Esophagus squamous epithelium (tissue), 5 donors: Measurements from ENCODE around the gene PMEPA1. TPM values are rescaled to one million over a fixed set of nuclear protein-coding genes. Genes with fewer than 3 reads are reported as not detected.

Experiments used
- DNase-seq: peaks from one replicate; lab custom pipeline; 2025; lab: John Stamatoyannopoulos, UW
- H3K27ac ChIP-seq, 4 donors: fragments of 200-600 bp; sonication (generic); one replicate each; pipeline ENCODE4 v1.5.1; 2016 to 2019; ENCODE audit warnings: mild to moderate bottlenecking in 1 of 4
- H3K27me3 ChIP-seq, 4 donors: fragments of 200-600 bp; sonication (generic); 1 replicate in 3 of 4; 2 replicates in 1 of 4; pipeline versions ENCODE4 v1.5.1 to v1.6.0; 2017 to 2021; ENCODE audit warnings: antibody characterized with exemption in 1 of 4
- H3K36me3 ChIP-seq, 3 donors: fragments of 200-600 bp; sonication (generic); one replicate each; pipeline ENCODE4 v1.5.1; 2016 to 2019
- H3K4me1 ChIP-seq, 3 donors: fragments of 200-600 bp; sonication (generic); one replicate each; pipeline ENCODE4 v1.5.1; 2017 to 2019
- H3K4me3 ChIP-seq, 4 donors: fragments of 200-600 bp; sonication (generic); 1 replicate in 3 of 4; 2 replicates in 1 of 4; pipeline ENCODE4 v1.5.1; 2016 to 2019; ENCODE audit warnings: mild to moderate bottlenecking in 2 of 4, moderate library complexity in 1 of 4
- H3K9me3 ChIP-seq, 3 donors: fragments of 200-600 bp; sonication (generic); one replicate each; pipeline ENCODE4 v1.5.1; 2016 to 2019
- POLR2A ChIP-seq, 4 donors: fragments of 450-650 bp; IDR thresholded peaks; one replicate each; pipeline ENCODE4 v1.6.1; 2017; ENCODE audit warnings: antibody characterized with exemption in 4 of 4, mild to moderate bottlenecking in 4 of 4, moderate library complexity in 3 of 4
- WGBS, 2 donors: methylation state at CpG; one replicate each; pipeline ENCODE4 v1.1.5; 2018; 5-methylcytosine and 5-hydroxymethylcytosine counted together
- intact Hi-C: fragments of 100-400 bp; cut with DNase I; formaldehyde crosslinking; loops from one replicate; pipeline ENCODE4 v1.15.0; 2022
- total RNA-seq, 4 donors: library from RNA; depleted of rRNA; stranded (reverse); fragments of >200 nt; gene quantifications; one replicate each; pipeline ENCODE4 v1.1.0, GENCODE V29; 2016
- TF ChIP-seq, protein P1 (sequence below), 6 experiments: fragments of 450-650 bp in 4 of 6; fragments of 200-600 bp in 2 of 6; sonication (generic) in 2 of 6; IDR thresholded peaks; one replicate each; pipeline ENCODE4 v1.5.1; 2016 to 2019; ENCODE audit warnings: antibody characterized with exemption in 6 of 6, mild to moderate bottlenecking in 4 of 6, moderate library complexity in 4 of 6
- donor health status: DM: yes; HTN: yes; CAD: no.

PMEPA1 gene
- total RNA-seq, 4 donors from 2014 or later = 0.95 to 4.6 (median 2.6) TPM

DNA sequence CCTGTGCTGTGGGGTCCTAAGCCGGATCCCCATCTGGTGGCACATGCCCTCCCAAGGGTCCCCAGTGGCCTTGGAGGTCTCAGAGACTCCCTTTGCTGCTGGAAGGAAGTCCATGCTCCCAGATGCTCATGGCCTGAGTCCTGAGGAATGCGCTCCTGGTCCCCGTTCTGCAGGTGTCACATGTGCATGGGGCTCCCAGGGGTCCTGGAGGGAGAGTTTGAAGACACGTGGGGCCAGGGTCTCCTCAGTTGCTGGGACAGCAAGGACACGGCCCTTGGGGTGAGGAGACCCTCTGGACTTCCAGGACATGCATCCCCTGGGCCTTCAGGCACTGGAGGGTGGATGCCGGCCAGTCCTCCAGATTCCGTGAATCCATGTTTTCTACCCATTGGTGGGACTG lies 101.3 kb downstream of the PMEPA1 start:
- Histone ChIP-seq H3K27ac (no peak overlapping the region), H3K9me3 (no peaks in the 10 kb centered on the region), H3K4me3 (no peak overlapping the region), H3K27me3 (peaks cover 0 to 31% (median 0%) of the 10 kb centered on the region in 4 donors), H3K4me1 (no peaks in the 10 kb centered on the region), H3K36me3 (no peaks in the 10 kb centered on the region)
- whole genome bisulfite sequencing, 2 donors = 80 to 100% methylated on average over 2 to 3 of the region's 7 CpGs
- intact Hi-C loops = no loop called here
- no peak for DNase-seq
- TF ChIP-seq, protein P1, sequence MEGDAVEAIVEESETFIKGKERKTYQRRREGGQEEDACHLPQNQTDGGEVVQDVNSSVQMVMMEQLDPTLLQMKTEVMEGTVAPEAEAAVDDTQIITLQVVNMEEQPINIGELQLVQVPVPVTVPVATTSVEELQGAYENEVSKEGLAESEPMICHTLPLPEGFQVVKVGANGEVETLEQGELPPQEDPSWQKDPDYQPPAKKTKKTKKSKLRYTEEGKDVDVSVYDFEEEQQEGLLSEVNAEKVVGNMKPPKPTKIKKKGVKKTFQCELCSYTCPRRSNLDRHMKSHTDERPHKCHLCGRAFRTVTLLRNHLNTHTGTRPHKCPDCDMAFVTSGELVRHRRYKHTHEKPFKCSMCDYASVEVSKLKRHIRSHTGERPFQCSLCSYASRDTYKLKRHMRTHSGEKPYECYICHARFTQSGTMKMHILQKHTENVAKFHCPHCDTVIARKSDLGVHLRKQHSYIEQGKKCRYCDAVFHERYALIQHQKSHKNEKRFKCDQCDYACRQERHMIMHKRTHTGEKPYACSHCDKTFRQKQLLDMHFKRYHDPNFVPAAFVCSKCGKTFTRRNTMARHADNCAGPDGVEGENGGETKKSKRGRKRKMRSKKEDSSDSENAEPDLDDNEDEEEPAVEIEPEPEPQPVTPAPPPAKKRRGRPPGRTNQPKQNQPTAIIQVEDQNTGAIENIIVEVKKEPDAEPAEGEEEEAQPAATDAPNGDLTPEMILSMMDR (IDR thresholded peaks at IDR 0.05) = no peak
- TF ChIP-seq POLR2A (IDR thresholded peaks at IDR 0.05) = no peak

DNA sequence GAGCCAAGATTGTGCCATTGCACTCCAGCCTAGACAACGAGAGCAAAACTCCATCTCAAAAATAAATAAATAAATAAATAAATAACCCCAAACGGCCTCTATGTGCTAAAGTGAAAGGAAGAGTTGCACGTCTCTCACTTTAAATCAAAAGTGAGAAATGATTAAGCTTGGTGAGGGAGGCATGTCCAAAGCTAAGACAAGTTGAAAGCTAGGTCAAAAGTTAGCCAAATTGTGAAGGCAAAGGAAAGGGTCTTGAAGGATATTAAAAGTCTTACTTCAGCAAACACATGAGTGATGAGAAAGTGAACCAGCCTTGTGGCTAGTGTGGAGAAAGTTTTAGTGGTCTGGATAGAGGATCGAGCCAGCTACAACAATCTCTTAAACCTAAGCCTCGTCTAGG lies 103.9 kb downstream of the PMEPA1 start:
- no peak for DNase-seq
- H3K4me3 ChIP-seq = no peak overlapping the region
- H3K27me3 ChIP-seq = peaks cover 0 to 32% (median 0%) of the 10 kb centered on the region in 4 donors
- H3K9me3 ChIP-seq = no peaks in the 10 kb centered on the region
- H3K4me1 ChIP-seq = no peaks in the 10 kb centered on the region
- intact Hi-C loops = no loop called here
- H3K27ac ChIP-seq = no peak overlapping the region
- 60 to 79% methylated on average over 5 of the region's 5 CpGs for WGBS, 2 donors
- TF ChIP-seq POLR2A (IDR thresholded peaks at IDR 0.05) = no peak
- TF ChIP-seq, protein P1 (IDR thresholded peaks at IDR 0.05) = no peak
- H3K36me3 ChIP-seq = no peaks in the 10 kb centered on the region

DNA sequence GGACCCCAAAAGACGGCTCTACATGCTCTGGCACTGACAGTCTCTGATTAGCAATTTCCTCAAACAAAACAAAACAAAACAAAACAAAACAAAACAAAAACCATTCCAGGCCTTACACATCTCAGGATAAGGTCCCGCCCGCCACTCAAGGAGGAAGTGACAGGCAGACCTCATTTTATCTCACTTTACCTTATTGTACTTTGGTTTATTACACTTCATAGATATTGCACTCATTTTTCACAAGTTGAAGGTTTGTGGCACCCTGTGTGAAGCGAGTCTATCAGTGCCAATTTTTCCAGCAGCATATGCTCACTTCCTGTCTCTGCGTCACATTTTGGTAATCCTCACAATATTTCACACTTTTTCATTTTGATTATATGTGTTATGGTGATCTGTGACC lies 104.8 kb downstream of the PMEPA1 start:
- no peak overlapping the region for H3K4me3 ChIP-seq
- WGBS, 2 donors = 74 to 90% methylated on average over 5 of the region's 5 CpGs
- no peaks in the 10 kb centered on the region for H3K9me3 ChIP-seq
- DNase-seq = no peak
- H3K4me1 ChIP-seq = no peaks in the 10 kb centered on the region
- TF ChIP-seq, protein P1 (IDR thresholded peaks at IDR 0.05) = no peak
- no peaks in the 10 kb centered on the region for H3K36me3 ChIP-seq
- no peak overlapping the region for H3K27ac ChIP-seq
- H3K27me3 ChIP-seq = peaks cover 0 to 25% (median 0%) of the 10 kb centered on the region in 4 donors
- intact Hi-C loops = no loop called here

DNA sequence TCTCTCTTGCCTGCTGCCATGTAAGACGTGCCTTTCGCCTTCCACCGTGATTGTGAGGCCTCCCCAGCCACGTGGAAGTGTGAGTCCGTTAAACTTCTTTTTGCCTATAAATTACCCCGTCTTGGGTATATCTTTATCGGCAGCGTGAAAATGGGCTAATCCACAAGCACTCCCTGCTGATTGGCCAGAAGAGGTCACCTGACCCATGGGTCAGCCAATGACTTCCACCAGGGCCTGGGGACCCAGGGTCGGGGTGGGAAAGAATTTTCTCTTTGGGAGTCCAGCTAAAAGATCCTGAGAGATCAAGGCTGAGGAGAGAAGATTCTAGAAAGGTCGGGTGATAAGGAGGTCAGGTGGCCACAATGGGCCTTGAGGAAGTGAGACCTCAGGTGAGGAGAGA lies 106.7 kb downstream of the PMEPA1 start:
- Histone ChIP-seq H3K36me3 (no peaks in the 10 kb centered on the region), H3K27ac (no peak overlapping the region), H3K9me3 (no peaks in the 10 kb centered on the region), H3K4me1 (no peaks in the 10 kb centered on the region), H3K27me3 (peaks cover 0 to 7% (median 0%) of the 10 kb centered on the region in 4 donors), H3K4me3 (no peak overlapping the region)
- TF ChIP-seq, protein P1 (IDR thresholded peaks at IDR 0.05) = no peak
- TF ChIP-seq POLR2A (IDR thresholded peaks at IDR 0.05) = no peak
- 60 to 79% methylated on average over 3 to 10 of the region's 10 CpGs for WGBS, 2 donors
- DNase-seq = no peak
- intact Hi-C loops = no loop called here

DNA sequence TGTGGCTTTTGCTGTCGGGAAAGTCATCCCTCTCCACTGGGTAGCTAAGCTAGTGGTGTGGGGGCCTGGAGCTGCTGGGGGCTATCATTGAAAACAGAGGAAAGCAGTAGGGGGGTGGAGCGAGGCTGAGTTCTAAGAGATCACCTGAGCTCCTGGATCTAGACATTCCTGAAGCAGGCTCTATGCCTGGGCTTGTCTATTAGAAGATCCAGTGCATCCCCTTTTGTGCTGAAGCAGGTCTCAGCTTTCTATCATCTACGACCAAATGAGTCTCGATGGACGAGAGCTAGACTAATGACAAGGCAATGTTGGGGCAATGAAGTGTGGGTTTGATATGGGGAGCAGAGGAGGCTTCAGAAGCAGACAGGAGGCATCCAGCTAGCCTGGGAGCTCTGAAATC lies 108.1 kb downstream of the PMEPA1 start:
- Histone ChIP-seq H3K27me3 (peaks cover 0 to 11% (median 0%) of the 10 kb centered on the region in 4 donors), H3K27ac (no peak overlapping the region), H3K36me3 (no peaks in the 10 kb centered on the region), H3K4me1 (peaks cover 0 to 7% (median 5%) of the 10 kb centered on the region in 3 donors), H3K4me3 (no peak overlapping the region), H3K9me3 (no peaks in the 10 kb centered on the region)
- no peak for TF ChIP-seq POLR2A (IDR thresholded peaks at IDR 0.05)
- TF ChIP-seq, protein P1 (IDR thresholded peaks at IDR 0.05) = no peak
- intact Hi-C loops = no loop called here
- WGBS, 2 donors = 70 to 87% methylated on average over 5 of the region's 5 CpGs
- DNase-seq = no peak
